Mesenchymal stem cell (in vitro differentiated cells and primary cell): Measurements from ENCODE around the gene RUSF1.

Source experiments
- DNase-seq: peaks from one replicate; pipeline ENCODE4 v3.0.0-alpha.2; 2013
- H2AFZ ChIP-seq: one replicate; pipeline ENCODE4 v1.6.1; 2013; ENCODE audit warnings: low read depth, mild to moderate bottlenecking, control low read depth, inconsistent platforms, low read length, moderate library complexity
- H2AK5ac ChIP-seq: 2 replicates; pipeline ENCODE4 v1.6.1; 2013; ENCODE audit warnings: low read length, moderate library complexity, mild to moderate bottlenecking, inconsistent platforms; ENCODE audit not compliant: severe bottlenecking
- H2BK120ac ChIP-seq: one replicate; pipeline ENCODE4 v1.6.1; 2013; ENCODE audit warnings: low read depth, mild to moderate bottlenecking, inconsistent platforms, low read length, moderate library complexity
- H2BK12ac ChIP-seq, 2 experiments: one replicate each; pipeline ENCODE4 v1.6.1; 2013; ENCODE audit warnings: inconsistent platforms in 2 of 2, low read length in 2 of 2, mild to moderate bottlenecking in 2 of 2, moderate library complexity in 2 of 2, control low read depth in 1 of 2
- H2BK15ac ChIP-seq: one replicate; pipeline ENCODE4 v1.6.1; 2013; ENCODE audit warnings: mild to moderate bottlenecking, low read depth, inconsistent platforms; ENCODE audit not compliant: poor library complexity, severe bottlenecking
- H2BK5ac ChIP-seq: 2 replicates; pipeline ENCODE4 v1.6.1; 2013; ENCODE audit warnings: low read depth, mild to moderate bottlenecking, low read length, control low read depth, inconsistent platforms; ENCODE audit not compliant: poor library complexity, severe bottlenecking
- H3K14ac ChIP-seq, 2 experiments: one replicate each; pipeline ENCODE4 v1.6.1; 2013; ENCODE audit warnings: inconsistent platforms in 2 of 2, low read length in 2 of 2, control low read depth in 1 of 2, mild to moderate bottlenecking in 1 of 2, moderate library complexity in 1 of 2
- H3K18ac ChIP-seq, 2 experiments: one replicate each; pipeline ENCODE4 v1.6.1; 2013; ENCODE audit warnings: inconsistent platforms in 2 of 2, low read length in 2 of 2, control low read depth in 1 of 2, low read depth in 1 of 2, mild to moderate bottlenecking in 1 of 2
- H3K23ac ChIP-seq, 2 experiments: one replicate each; pipeline ENCODE4 v1.6.1; 2013; ENCODE audit warnings: inconsistent platforms in 2 of 2, low read length in 2 of 2, mild to moderate bottlenecking in 2 of 2, moderate library complexity in 2 of 2, control low read depth in 1 of 2
- H3K27ac ChIP-seq: 2 replicates; pipeline ENCODE4 v1.5.1; 2013; ENCODE audit warnings: mild to moderate bottlenecking, moderate library complexity, low read length, control low read depth, inconsistent platforms; ENCODE audit not compliant: poor library complexity, severe bottlenecking
- H3K27me3 ChIP-seq, 2 experiments: 2 replicates each; pipeline versions ENCODE4 v1.6.1 to v1.7.0; 2013; ENCODE audit warnings: low read length in 2 of 2, mild to moderate bottlenecking in 2 of 2, moderate library complexity in 2 of 2, control low read depth in 1 of 2, inconsistent platforms in 1 of 2; ENCODE audit not compliant: control insufficient read depth in 1 of 2, insufficient read depth in 1 of 2
- H3K36me3 ChIP-seq, 2 experiments: 2 replicates each; pipeline versions ENCODE4 v1.6.1 to v1.7.0; 2013; ENCODE audit warnings: low read length in 2 of 2, control low read depth in 1 of 2, inconsistent platforms in 1 of 2, low read depth in 1 of 2, mild to moderate bottlenecking in 1 of 2; ENCODE audit not compliant: insufficient read depth in 2 of 2, control insufficient read depth in 1 of 2
- H3K4ac ChIP-seq, 2 experiments: one replicate each; pipeline ENCODE4 v1.6.1; 2013; ENCODE audit warnings: inconsistent platforms in 2 of 2, low read length in 2 of 2, mild to moderate bottlenecking in 2 of 2, moderate library complexity in 2 of 2, control low read depth in 1 of 2, low read depth in 1 of 2
- H3K4me1 ChIP-seq: 2 replicates; pipeline ENCODE4 v1.6.1; 2013; ENCODE audit warnings: low read depth, low read length, control low read depth; ENCODE audit not compliant: control insufficient read depth, insufficient read depth
- H3K4me2 ChIP-seq: 2 replicates; pipeline ENCODE4 v1.6.1; 2013; ENCODE audit warnings: low read length, mild to moderate bottlenecking, inconsistent platforms; ENCODE audit not compliant: poor library complexity, severe bottlenecking
- H3K4me3 ChIP-seq, 2 experiments: 2 replicates each; pipeline versions ENCODE4 v1.5.1 to v1.7.0; 2013; ENCODE audit warnings: low read length in 2 of 2, mild to moderate bottlenecking in 2 of 2, control low read depth in 1 of 2, low read depth in 1 of 2; ENCODE audit not compliant: insufficient read depth in 1 of 2
- H3K79me1 ChIP-seq: replicated peaks from 2 replicates; pipeline ENCODE4 v1.6.1; 2013; ENCODE audit warnings: mild to moderate bottlenecking, control low read depth, low read length, inconsistent platforms; ENCODE audit not compliant: poor library complexity, severe bottlenecking
- H3K9ac ChIP-seq: 2 replicates; pipeline ENCODE4 v1.7.0; 2013; ENCODE audit warnings: mild to moderate bottlenecking, low read length, moderate library complexity
- H3K9me3 ChIP-seq: 2 replicates; pipeline ENCODE4 v1.7.0; 2013; ENCODE audit warnings: mild to moderate bottlenecking, low read length; ENCODE audit not compliant: control insufficient read depth
- H4K8ac ChIP-seq: one replicate; pipeline ENCODE4 v1.6.1; 2013; ENCODE audit warnings: inconsistent platforms, mild to moderate bottlenecking, low read length, moderate library complexity
- H4K91ac ChIP-seq: one replicate; pipeline ENCODE4 v1.6.1; 2013; ENCODE audit warnings: mild to moderate bottlenecking, low read length, inconsistent platforms
- WGBS: methylation state at CpG from one replicate; pipeline ENCODE4 v1.1.7; 2013; ENCODE audit warnings: mixed read lengths; 5-methylcytosine and 5-hydroxymethylcytosine counted together

RUSF1 gene

GRCh38 chr16:31464348-31464769 lies 43.8 kb downstream of the RUSF1 start:
- Histone ChIP-seq H3K9ac (no peak overlapping the region), H3K27ac (no peak overlapping the region), H3K4me2 (no peak overlapping the region), H2BK15ac (no peak overlapping the region), H3K14ac (no peak overlapping the region), H3K18ac (no peak overlapping the region), H3K27me3 (no peaks in the 10 kb centered on the region), H3K9me3 (no peaks in the 10 kb centered on the region), H3K4me1 (peaks cover 7% of the 10 kb centered on the region), H2BK12ac (no peak overlapping the region), H3K4ac (no peak overlapping the region), H2BK5ac (no peak overlapping the region), H2AK5ac (no peak overlapping the region), H3K23ac (no peak overlapping the region), H4K91ac (peak overlapping the region; percentile 41), H2AFZ (no peak overlapping the region), H4K8ac (no peak overlapping the region), H3K4me3 (no peak overlapping the region), H2BK120ac (no peak overlapping the region), H3K36me3 (peaks cover 44 to 58% of the 10 kb centered on the region in 2 experiments), H3K79me1 (peaks cover 28% of the 10 kb centered on the region)
- DNase-seq, result no peak
- 97% methylated on average over 36 of the region's 36 CpGs for WGBS

- Histone ChIP-seq H3K36me3 (peaks cover 46 to 56% of the 10 kb centered on the region in 2 experiments), H2BK12ac (no peak overlapping the region)
These were observed 46.0 kb downstream of the RUSF1 start for GRCh38 chr16:31461921-31462804.

GRCh38 chr16:31461201-31461920 lies 46.8 kb downstream of the RUSF1 start:
- 91% methylated on average over 5 of the region's 10 CpGs for WGBS
- H3K9ac ChIP-seq, result peak overlapping the region; percentile 91
- H3K27ac ChIP-seq, result no peak overlapping the region
- no peak overlapping the region for H3K4me3 ChIP-seq
- peaks cover 47 to 52% of the 10 kb centered on the region in 2 experiments for H3K36me3 ChIP-seq
- peaks cover 22% of the 10 kb centered on the region for H3K4me1 ChIP-seq
- no peak overlapping the region for H2BK5ac ChIP-seq
- no peak overlapping the region for H3K23ac ChIP-seq
- H3K79me1 ChIP-seq, result peaks cover 34% of the 10 kb centered on the region
- H3K27me3 ChIP-seq, result no peaks in the 10 kb centered on the region
- no peak overlapping the region for H3K18ac ChIP-seq
- H4K8ac ChIP-seq, result no peak overlapping the region
- H3K14ac ChIP-seq, result no peak overlapping the region
- H2BK15ac ChIP-seq, result no peak overlapping the region
- H3K4ac ChIP-seq, result no peak overlapping the region
- no peak overlapping the region for H4K91ac ChIP-seq
- no peak overlapping the region for H2BK120ac ChIP-seq
- H3K4me2 ChIP-seq, result no peak overlapping the region
- H2BK12ac ChIP-seq, result no peak overlapping the region
- no peak overlapping the region for H2AFZ ChIP-seq
- peak overlapping the region; percentile 47 for H2AK5ac ChIP-seq
- no peaks in the 10 kb centered on the region for H3K9me3 ChIP-seq
- no peak for DNase-seq

More at GRCh38 chr16:31461921-31462804, 46.0 kb downstream of the RUSF1 start:
- H2BK5ac ChIP-seq, result no peak overlapping the region
- H3K14ac ChIP-seq, result no peak overlapping the region
- H4K8ac ChIP-seq, result no peak overlapping the region
- H3K4me2 ChIP-seq, result no peak overlapping the region
- no peak overlapping the region for H2BK120ac ChIP-seq
- peak overlapping the region; percentile 91 for H3K9ac ChIP-seq
- H3K4me3 ChIP-seq, result no peak overlapping the region
- no peak overlapping the region for H2BK15ac ChIP-seq
- no peak overlapping the region for H2AFZ ChIP-seq
- H4K91ac ChIP-seq, result no peak overlapping the region
- no peaks in the 10 kb centered on the region for H3K9me3 ChIP-seq
- H3K23ac ChIP-seq, result no peak overlapping the region
- 95% methylated on average over 35 of the region's 35 CpGs for WGBS
- no peak overlapping the region for H3K4ac ChIP-seq
- no peaks in the 10 kb centered on the region for H3K27me3 ChIP-seq
- no peak overlapping the region for H2AK5ac ChIP-seq
- peaks cover 15% of the 10 kb centered on the region for H3K4me1 ChIP-seq
- no peak for DNase-seq
- no peak overlapping the region for H3K27ac ChIP-seq
- peaks cover 29% of the 10 kb centered on the region for H3K79me1 ChIP-seq
- H3K18ac ChIP-seq, result no peak overlapping the region

- no peak overlapping the region for H3K18ac ChIP-seq
- H2BK15ac ChIP-seq, result no peak overlapping the region
- H3K4me2 ChIP-seq, result peak overlapping the region; percentile 62
- no peak overlapping the region for H2BK12ac ChIP-seq
- H3K27ac ChIP-seq, result no peak overlapping the region
- WGBS, result 97% methylated on average over 3 of the region's 8 CpGs
- H2BK120ac ChIP-seq, result no peak overlapping the region
- DNase-seq, result peak; percentile 81
- H2AK5ac ChIP-seq, result no peak overlapping the region
- no peaks in the 10 kb centered on the region for H3K27me3 ChIP-seq
- H4K91ac ChIP-seq, result no peak overlapping the region
- peak overlapping the region; percentile 91 for H3K9ac ChIP-seq
- peaks cover 24% of the 10 kb centered on the region for H3K4me1 ChIP-seq
- H3K36me3 ChIP-seq, result peaks cover 48% of the 10 kb centered on the region in 2 experiments
- H3K9me3 ChIP-seq, result no peaks in the 10 kb centered on the region
- H3K4ac ChIP-seq, result peak overlapping the region in 1 of 2 experiments; percentile 29
- no peak overlapping the region for H3K14ac ChIP-seq
- no peak overlapping the region for H4K8ac ChIP-seq
- peak overlapping the region in 1 of 2 experiments; percentile 79 for H3K4me3 ChIP-seq
- H3K79me1 ChIP-seq, result peaks cover 33% of the 10 kb centered on the region
- no peak overlapping the region for H3K23ac ChIP-seq
- H2AFZ ChIP-seq, result no peak overlapping the region
- no peak overlapping the region for H2BK5ac ChIP-seq
These were observed 47.6 kb downstream of the RUSF1 start for GRCh38 chr16:31460582-31461002.
